Lower leg skin (tissue), 4 donors: ENCODE results near the gene RPS15A. TPM values are rescaled to one million over a fixed set of nuclear protein-coding genes. Genes with fewer than 3 reads are reported as not detected.

Source experiments
- DNase-seq, 2 donors: peaks; one replicate each; pipeline ENCODE4 v3.0.0-alpha.2; 2019; ENCODE audit warnings: low spot score in 2 of 2
- H3K4me3 ChIP-seq: fragments of 200-600 bp; sonication (generic); 2 replicates; pipeline ENCODE4 v1.5.1; 2017; ENCODE audit warnings: mild to moderate bottlenecking, low read depth; ENCODE audit not compliant: poor library complexity, severe bottlenecking
- POLR2A ChIP-seq, 2 donors: fragments of 450-650 bp; IDR thresholded peaks; one replicate each; pipeline ENCODE4 v1.6.1; 2016 to 2017; ENCODE audit warnings: antibody characterized with exemption in 2 of 2, mild to moderate bottlenecking in 1 of 2, moderate library complexity in 1 of 2
- WGBS, 2 donors: methylation state at CpG; one replicate each; pipeline ENCODE4 v1.1.5; 2018; 5-methylcytosine and 5-hydroxymethylcytosine counted together
- intact Hi-C: fragments of 100-400 bp; cut with DNase I; formaldehyde crosslinking; loops from one replicate; pipeline ENCODE4 v1.15.0; 2023; ENCODE audit warnings: low total_unique reads
- total RNA-seq, 4 donors: library from RNA; depleted of rRNA; stranded (reverse); fragments of >200 nt; gene quantifications; one replicate each; pipeline ENCODE4 v1.1.0, GENCODE V29; 2016
- TF ChIP-seq, protein P1 (sequence below), 3 donors: fragments of 450-650 bp; IDR thresholded peaks; one replicate each; pipeline ENCODE4 v1.5.1; 2016; ENCODE audit warnings: antibody characterized with exemption in 3 of 3, mild to moderate bottlenecking in 3 of 3, moderate library complexity in 2 of 3

The RPS15A gene
- 1,000 to 10,000 TPM; 1,497 to 2,701 (median 1,801) TPM for total RNA-seq

DNA sequence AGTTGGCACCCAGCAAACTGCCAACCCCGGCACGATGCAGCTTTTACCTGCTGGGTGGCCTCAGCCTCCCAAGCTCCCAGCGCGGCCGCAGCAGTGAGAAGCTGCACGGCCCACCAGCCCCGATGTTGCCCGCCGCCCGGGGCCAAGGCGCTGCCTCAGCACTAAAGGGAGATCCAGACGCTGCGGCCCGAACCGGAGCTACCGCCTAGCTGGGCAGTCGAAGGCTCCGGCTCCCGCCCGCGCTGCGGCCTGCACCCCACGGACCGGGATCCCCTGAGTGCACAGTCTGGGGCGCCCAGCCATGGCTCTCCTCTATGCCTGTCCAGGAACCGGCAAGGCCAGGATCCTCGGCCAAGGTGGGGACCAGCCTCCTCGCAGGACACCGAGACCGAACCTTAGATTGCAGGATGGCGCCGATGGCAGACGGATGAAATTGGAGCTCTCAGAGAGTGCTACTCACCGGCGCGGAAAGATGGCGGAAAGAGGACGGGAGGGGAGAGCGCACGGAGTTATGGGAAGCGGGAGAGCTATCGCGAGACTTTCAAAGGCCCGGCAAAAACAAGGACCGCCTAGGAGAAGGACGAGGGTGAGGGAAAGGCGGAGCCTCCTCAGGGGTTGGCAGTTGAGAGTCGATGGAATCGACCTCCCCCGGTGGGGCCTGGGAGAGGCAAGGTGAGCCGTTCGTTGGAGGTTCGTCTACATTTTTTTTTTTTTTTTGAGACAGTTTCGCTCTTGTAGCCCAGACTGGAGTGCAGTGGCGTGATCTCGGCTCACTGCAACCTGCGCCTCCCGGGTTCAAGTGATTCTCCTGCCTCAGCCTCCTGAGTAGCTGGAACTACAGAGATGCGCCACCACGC lies at the start of gene RPS15A:
Gene RPS15A, minus strand, starts transcription at position 485 of the 857 bp plus-strand sequence. CDS start 1,221 bp downstream, outside the sequence.
- TF ChIP-seq, protein P1, sequence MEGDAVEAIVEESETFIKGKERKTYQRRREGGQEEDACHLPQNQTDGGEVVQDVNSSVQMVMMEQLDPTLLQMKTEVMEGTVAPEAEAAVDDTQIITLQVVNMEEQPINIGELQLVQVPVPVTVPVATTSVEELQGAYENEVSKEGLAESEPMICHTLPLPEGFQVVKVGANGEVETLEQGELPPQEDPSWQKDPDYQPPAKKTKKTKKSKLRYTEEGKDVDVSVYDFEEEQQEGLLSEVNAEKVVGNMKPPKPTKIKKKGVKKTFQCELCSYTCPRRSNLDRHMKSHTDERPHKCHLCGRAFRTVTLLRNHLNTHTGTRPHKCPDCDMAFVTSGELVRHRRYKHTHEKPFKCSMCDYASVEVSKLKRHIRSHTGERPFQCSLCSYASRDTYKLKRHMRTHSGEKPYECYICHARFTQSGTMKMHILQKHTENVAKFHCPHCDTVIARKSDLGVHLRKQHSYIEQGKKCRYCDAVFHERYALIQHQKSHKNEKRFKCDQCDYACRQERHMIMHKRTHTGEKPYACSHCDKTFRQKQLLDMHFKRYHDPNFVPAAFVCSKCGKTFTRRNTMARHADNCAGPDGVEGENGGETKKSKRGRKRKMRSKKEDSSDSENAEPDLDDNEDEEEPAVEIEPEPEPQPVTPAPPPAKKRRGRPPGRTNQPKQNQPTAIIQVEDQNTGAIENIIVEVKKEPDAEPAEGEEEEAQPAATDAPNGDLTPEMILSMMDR (IDR thresholded peaks at IDR 0.05) = no peak
- TF ChIP-seq POLR2A (IDR thresholded peaks at IDR 0.05) = peak in 1 of 2 donors; percentile 25
- DNase-seq = peak; percentile 95 to 98
- 1 to 3% methylated on average over 44 to 53 of the region's 60 CpGs for whole genome bisulfite sequencing, 2 donors
- intact Hi-C loops = no loop called here
- peak within 1 kb of the TSS; percentile 93 for H3K4me3 ChIP-seq

DNA sequence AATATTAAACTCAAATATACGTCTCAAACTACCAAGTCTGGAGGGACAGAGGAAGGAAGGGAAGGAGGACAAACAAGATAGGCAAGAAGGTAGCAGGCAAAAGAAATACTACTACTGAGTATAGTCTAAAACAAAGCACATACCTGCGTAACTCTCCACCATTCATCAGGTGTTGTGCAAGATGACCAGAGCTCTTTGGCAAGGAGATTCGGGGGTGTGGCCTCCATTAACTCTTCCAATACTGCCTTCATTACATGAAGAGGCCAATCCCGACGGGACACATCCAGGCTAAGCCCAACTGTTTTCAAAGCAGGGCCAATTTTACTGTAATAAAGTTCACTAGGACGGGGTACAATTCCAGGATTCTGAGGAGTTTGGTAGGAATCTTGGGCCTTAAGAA lies 49.4 kb upstream of the RPS15A start:
- no peak for TF ChIP-seq POLR2A (IDR thresholded peaks at IDR 0.05)
- TF ChIP-seq, protein P1 (IDR thresholded peaks at IDR 0.05) = no peak
- intact Hi-C loops = no loop called here
- no peak for DNase-seq
- H3K4me3 ChIP-seq = no peak overlapping the region
- WGBS, 2 donors = 75 to 81% methylated on average over 6 of the region's 6 CpGs

DNA sequence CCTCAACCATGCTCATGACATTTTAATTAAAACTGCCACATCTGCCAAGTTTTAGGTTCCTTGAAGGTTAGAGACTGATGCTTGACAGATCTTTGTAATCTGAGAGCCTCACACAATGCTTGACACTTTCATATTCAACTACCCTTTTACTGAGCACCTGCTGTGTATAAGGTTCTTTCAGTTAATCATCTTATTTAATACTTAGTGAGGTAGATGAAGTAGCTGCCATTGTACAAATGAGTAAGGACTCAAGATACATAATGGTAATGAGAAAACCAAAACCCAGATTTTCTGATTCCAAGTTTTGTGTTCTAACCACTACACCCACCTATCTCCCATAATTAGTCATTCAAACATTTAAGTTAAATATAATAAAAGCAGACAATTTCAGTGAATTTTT lies 46.6 kb upstream of the RPS15A start:
- intact Hi-C loops = no loop called here
- H3K4me3 ChIP-seq = no peak overlapping the region
- TF ChIP-seq, protein P1 (IDR thresholded peaks at IDR 0.05) = no peak
- no peak for DNase-seq

DNA sequence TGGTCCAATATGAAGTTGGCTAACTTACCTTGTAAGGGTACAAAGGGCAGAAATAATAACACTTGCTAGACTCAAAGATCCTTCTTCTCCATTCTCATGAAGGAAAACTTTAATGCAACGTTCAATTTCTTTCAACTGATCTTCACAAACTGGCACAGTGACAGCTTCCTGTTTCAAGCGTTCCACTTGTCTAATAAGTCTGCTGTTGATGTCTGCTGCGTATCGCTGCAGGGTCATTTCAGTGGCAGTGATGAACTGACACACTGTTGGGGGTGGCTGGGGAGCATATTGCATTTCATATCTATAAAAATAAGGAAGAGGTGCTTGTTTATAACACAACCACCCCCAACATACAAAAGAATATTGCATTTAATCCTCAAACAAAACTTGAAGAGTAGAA lies 44.7 kb upstream of the RPS15A start:
- intact Hi-C loops = no loop called here
- TF ChIP-seq, protein P1 (IDR thresholded peaks at IDR 0.05) = no peak
- no peak for TF ChIP-seq POLR2A (IDR thresholded peaks at IDR 0.05)

DNA sequence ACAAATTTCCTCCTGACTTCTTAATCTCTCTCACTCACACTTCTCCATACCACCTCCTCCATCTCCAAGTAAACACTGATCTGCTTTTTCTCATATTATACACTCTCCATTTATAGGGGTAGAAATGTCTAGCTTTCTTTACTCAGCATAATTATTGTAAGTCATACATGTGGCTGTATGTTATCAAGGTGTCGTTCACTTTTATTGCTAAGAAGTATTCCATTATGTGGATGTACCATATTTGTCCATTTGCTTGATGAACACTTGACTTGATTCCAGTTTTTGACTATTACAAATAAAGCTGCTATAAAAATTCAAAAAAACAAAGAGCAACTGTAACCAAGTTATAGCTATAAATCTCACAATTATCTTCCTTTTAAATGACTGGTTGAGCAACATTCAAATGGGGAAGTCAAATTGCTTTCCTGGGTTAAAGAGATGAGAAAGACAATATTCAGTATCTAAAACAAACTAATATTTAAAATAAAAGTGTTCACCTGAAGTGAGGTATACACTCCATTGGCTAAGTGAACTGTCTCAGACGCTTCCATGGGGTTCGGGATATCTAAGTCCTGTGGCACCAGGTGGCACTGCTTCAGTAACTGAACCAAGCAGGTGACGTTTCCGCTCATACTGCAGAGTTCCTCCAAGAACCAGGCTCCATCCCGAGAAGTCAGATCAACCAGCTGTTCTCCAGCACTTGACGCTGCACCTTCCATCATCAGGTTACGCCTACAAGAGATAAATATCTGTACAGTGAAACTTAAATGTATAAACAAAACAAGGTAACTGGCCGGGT lies 43.8 kb upstream of the RPS15A start:
- intact Hi-C loops = no loop called here
- H3K4me3 ChIP-seq = no peak overlapping the region
- no peak for DNase-seq
- WGBS, 2 donors = 88 to 96% methylated on average over 9 of the region's 9 CpGs
- TF ChIP-seq, protein P1 (IDR thresholded peaks at IDR 0.05) = no peak
- no peak for TF ChIP-seq POLR2A (IDR thresholded peaks at IDR 0.05)

More for the DNA sequence above, 44.7 kb upstream of the RPS15A start:
- H3K4me3 ChIP-seq = no peak overlapping the region
- no peak for DNase-seq
- WGBS, 2 donors = 79 to 80% methylated on average over 4 of the region's 4 CpGs
